Measurements from ENCODE around the gene ITLN2. TPM values are rescaled to one million over a fixed set of nuclear protein-coding genes. Genes with fewer than 3 reads are reported as not detected.

ITLN2 gene
- total and polyA plus RNA-seq, 2 experiments from 2014 or later: 8.0 to 12.8 TPM

- no peaks in the 10 kb centered on the region for H3K9me3 Mint-ChIP-seq
- Histone ChIP-seq H3K4me3 (no peak overlapping the region), H3K79me2 (replicated peaks; ENCODE audit: insufficient read depth) (no peaks in the 10 kb centered on the region), H4K20me1 (replicated peaks; ENCODE audit: insufficient read depth) (no peaks in the 10 kb centered on the region), H3F3A (replicated peaks; ENCODE audit: low read depth) (0 out of 2 replicates have a peak, but pooled peaks cover 3% of the 10 kb centered on the region), H2AFZ (peak overlapping the region; percentile 69; the same call in 1 of the 2 replicates), H3K4me1 (ENCODE audit: insufficient read depth) (peaks cover 18% of the 10 kb centered on the region), H3K27ac (ENCODE audit: low read depth) (no peak overlapping the region), H3K27me3 (ENCODE audit: insufficient read depth) (no peaks in the 10 kb centered on the region), H3K4me2 (no peak overlapping the region), H3K36me3 (ENCODE audit: insufficient read depth) (no peaks in the 10 kb centered on the region), H3K9me2 (ENCODE audit: insufficient read depth) (0 out of 2 replicates have a peak, but pooled peaks cover 9% of the 10 kb centered on the region)
- H3K4me1 Mint-ChIP-seq: peaks cover 11% of the 10 kb centered on the region
- H3K4me3 Mint-ChIP-seq: no peak overlapping the region
- peaks cover 2% of the 10 kb centered on the region for H3K27me3 Mint-ChIP-seq (ENCODE audit: insufficient read depth, low read depth, poor library complexity)
- ATAC-seq (no peak), DNase-seq (ENCODE audit: low spot score) (no peak)
- no peak for TF ChIP-seq ZNF114 (CRISPR knock-in tag; IDR thresholded peaks at IDR 0.05)
- TF ChIP-seq CTCF (conservative IDR thresholded peaks at IDR 0.05; ENCODE audit: low read depth in 2 of 2): no peak
- TF ChIP-seq ETS1 (IDR thresholded peaks at IDR 0.05): no peak
- no peak for TF ChIP-seq STAT1 (IDR thresholded peaks at IDR 0.05; ENCODE audit: unreplicated experiment)
- no peak for TF ChIP-seq NANOG (IDR thresholded peaks at IDR 0.05; ENCODE audit: borderline replicate concordance)
- TF ChIP-seq CREB1 (CRISPR knock-in tag; IDR thresholded peaks at IDR 0.05; ENCODE audit: low read depth): no peak
- TF ChIP-seq ZNF462 (CRISPR knock-in tag; IDR thresholded peaks at IDR 0.05): no peak
- no peak for TF ChIP-seq POLR2AphosphoS5 (IDR thresholded peaks at IDR 0.05; ENCODE audit: low read depth)
- TF ChIP-seq JUNB (IDR thresholded peaks at IDR 0.05; ENCODE audit: unreplicated experiment): no peak
- no peak for TF ChIP-seq REST (IDR thresholded peaks at IDR 0.05; ENCODE audit: unreplicated experiment)
- TF ChIP-seq EZH2phosphoT487 (IDR thresholded peaks at IDR 0.05; ENCODE audit: unreplicated experiment): no peak
- no peak for TF ChIP-seq EZH2 (IDR thresholded peaks at IDR 0.05; ENCODE audit: low read depth, unreplicated experiment)
- no peak for TF ChIP-seq ZNF331 (CRISPR knock-in tag; IDR thresholded peaks at IDR 0.05; ENCODE audit: low read depth)
- no peaks in the 10 kb centered on the region for H3K36me3 Mint-ChIP-seq (ENCODE audit: low read depth)
- no peak overlapping the region for H3K27ac Mint-ChIP-seq
Measured at GRCh38 chr1:160911441-160911840, 43.2 kb downstream of the ITLN2 start.
